ENCODE results near the gene CTSA.

- TF ChIP-seq, protein P1, sequence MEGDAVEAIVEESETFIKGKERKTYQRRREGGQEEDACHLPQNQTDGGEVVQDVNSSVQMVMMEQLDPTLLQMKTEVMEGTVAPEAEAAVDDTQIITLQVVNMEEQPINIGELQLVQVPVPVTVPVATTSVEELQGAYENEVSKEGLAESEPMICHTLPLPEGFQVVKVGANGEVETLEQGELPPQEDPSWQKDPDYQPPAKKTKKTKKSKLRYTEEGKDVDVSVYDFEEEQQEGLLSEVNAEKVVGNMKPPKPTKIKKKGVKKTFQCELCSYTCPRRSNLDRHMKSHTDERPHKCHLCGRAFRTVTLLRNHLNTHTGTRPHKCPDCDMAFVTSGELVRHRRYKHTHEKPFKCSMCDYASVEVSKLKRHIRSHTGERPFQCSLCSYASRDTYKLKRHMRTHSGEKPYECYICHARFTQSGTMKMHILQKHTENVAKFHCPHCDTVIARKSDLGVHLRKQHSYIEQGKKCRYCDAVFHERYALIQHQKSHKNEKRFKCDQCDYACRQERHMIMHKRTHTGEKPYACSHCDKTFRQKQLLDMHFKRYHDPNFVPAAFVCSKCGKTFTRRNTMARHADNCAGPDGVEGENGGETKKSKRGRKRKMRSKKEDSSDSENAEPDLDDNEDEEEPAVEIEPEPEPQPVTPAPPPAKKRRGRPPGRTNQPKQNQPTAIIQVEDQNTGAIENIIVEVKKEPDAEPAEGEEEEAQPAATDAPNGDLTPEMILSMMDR (conservative IDR thresholded peaks at IDR 0.05), result no peak
- no peak for TF ChIP-seq ZFX (IDR thresholded peaks at IDR 0.05)
Measured at GRCh38 chr20:45907219-45907948, 16.2 kb downstream of the CTSA start.

Data from C4-2B (cell line).